HCT116 (cell line): Measurements from ENCODE around the gene GSN. TPM values are rescaled to one million over a fixed set of nuclear protein-coding genes. Genes with fewer than 3 reads are reported as not detected.

Source experiments
- ATAC-seq: fragments of 200-7000 bp; cut with Tn5 transposase; 2 replicates; pipeline ENCODE4 v1.9.1; 2020; ENCODE audit warnings: mild to moderate bottlenecking, moderate library complexity
- BruUV-seq: library from RNA; stranded (reverse); fragments of 400-500 nt; replicated peaks from 2 replicates; lab custom pipeline; 2021; lab: Mats Ljungman, UMichigan
- CTCF ChIA-PET: fragments of 300-600 bp; sonication (Branson Sonifier 250); formaldehyde crosslinking; loops from one replicate; lab custom pipeline; 2021; ENCODE audit warnings: antibody characterized with exemption; lab: Charles Lee
- POLR2A ChIA-PET: fragments of 300-600, 350-600 bp; sonication (Branson Sonifier 250); formaldehyde crosslinking; loops from one replicate; lab custom pipeline; 2021; ENCODE audit warnings: antibody characterized with exemption; lab: Charles Lee
- RAD21 ChIA-PET, 2 experiments: fragments of 300-600 bp; sonication (Branson Sonifier 250); formaldehyde crosslinking; loops; one replicate each; lab custom pipeline; 2023; ENCODE audit warnings: low total read pairs in 2 of 2; ENCODE audit not compliant: uncharacterized antibody in 2 of 2, unreplicated experiment in 2 of 2, low non-redundant PET in 1 of 2; lab: Charles Lee
- DNase-seq: peaks from one replicate; pipeline ENCODE4 v3.0.0-alpha.2; 2010; ENCODE audit warnings: low read depth, low spot score
- H2AFZ ChIP-seq: fragments of 200-600 bp; shearing (Covaris generic), sonication (generic); 2 replicates; pipeline ENCODE4 v1.6.1; 2017; ENCODE audit warnings: low read depth, mixed run types, mixed read lengths, antibody characterized with exemption, low read length; ENCODE audit not compliant: poor library complexity, severe bottlenecking
- H3K27ac ChIP-seq: 2 replicates; pipeline ENCODE4 v1.5.1; 2012; ENCODE audit warnings: low read depth, low read length
- H3K27me3 ChIP-seq: fragments of 200-600 bp; sonication (generic); 2 replicates; pipeline ENCODE4 v1.6.1; 2016; ENCODE audit warnings: mixed run types, low read length, mixed read lengths; ENCODE audit not compliant: insufficient read depth
- H3K36me3 ChIP-seq, 2 experiments: fragments of 200-500 bp in 1 of 2; fragments of 200-600 bp in 1 of 2; sonication (Bioruptor generic) in 1 of 2; sonication (generic) in 1 of 2; 2 replicates each; pipeline versions ENCODE4 v1.5.1 to v1.6.1; 2014 to 2016; ENCODE audit warnings: low read length in 2 of 2, inconsistent platforms in 1 of 2, mixed read lengths in 1 of 2, mixed run types in 1 of 2; ENCODE audit not compliant: insufficient read depth in 2 of 2, control insufficient read depth in 1 of 2
- H3K4me1 ChIP-seq, 2 experiments: fragments of 200-600 bp in 1 of 2; sonication (generic) in 1 of 2; 2 replicates each; pipeline versions ENCODE4 v1.5.1 to v1.6.1; 2012 to 2017; ENCODE audit warnings: low read length in 2 of 2, inconsistent platforms in 1 of 2, mild to moderate bottlenecking in 1 of 2, mixed read lengths in 1 of 2, mixed run types in 1 of 2, moderate library complexity in 1 of 2; ENCODE audit not compliant: insufficient read depth in 2 of 2, control insufficient read depth in 1 of 2
- H3K4me2 ChIP-seq: fragments of 200-600 bp; sonication (generic); 2 replicates; pipeline ENCODE4 v1.6.1; 2017; ENCODE audit warnings: mixed run types, low read length, mixed read lengths
- H3K4me3 ChIP-seq, 2 experiments: fragments of 200-600 bp in 1 of 2; sonication (generic) in 1 of 2; replicated peaks in 1 of 2; 2 replicates each; pipeline ENCODE4 v1.5.1; 2011 to 2016; ENCODE audit warnings: low read length in 2 of 2, control low read depth in 1 of 2, low read depth in 1 of 2, mild to moderate bottlenecking in 1 of 2, mixed read lengths in 1 of 2, mixed run types in 1 of 2
- H3K79me2 ChIP-seq: fragments of 200-600 bp; sonication (generic); 2 replicates; pipeline ENCODE4 v1.6.1; 2017; ENCODE audit warnings: mild to moderate bottlenecking, mixed run types, low read length, moderate library complexity, mixed read lengths; ENCODE audit not compliant: insufficient read depth
- H3K9ac ChIP-seq: fragments of 200-600 bp; sonication (generic); 2 replicates; pipeline ENCODE4 v1.6.1; 2016; ENCODE audit warnings: low read length, mixed read lengths
- H3K9me2 ChIP-seq: fragments of 200-600 bp; sonication (generic), shearing (Covaris generic); 2 replicates; pipeline ENCODE4 v1.6.1; 2017; ENCODE audit warnings: mixed run types, mild to moderate bottlenecking, moderate library complexity; ENCODE audit not compliant: insufficient read depth
- H3K9me3 ChIP-seq, 2 experiments: fragments of 200-500 bp in 1 of 2; fragments of 200-600 bp in 1 of 2; sonication (Bioruptor generic) in 1 of 2; sonication (generic) in 1 of 2; 2 replicates each; pipeline ENCODE4 v1.6.1; 2014 to 2017; ENCODE audit warnings: low read length in 2 of 2, mixed read lengths in 2 of 2, inconsistent platforms in 1 of 2, low read depth in 1 of 2, mild to moderate bottlenecking in 1 of 2, mixed run types in 1 of 2, moderate library complexity in 1 of 2; ENCODE audit not compliant: control insufficient read depth in 1 of 2, insufficient read depth in 1 of 2
- H4K20me1 ChIP-seq: fragments of 200-600 bp; sonication (generic), shearing (Covaris generic); 2 replicates; pipeline ENCODE4 v1.6.1; 2017; ENCODE audit warnings: mixed run types, mild to moderate bottlenecking, moderate library complexity; ENCODE audit not compliant: insufficient read depth
- CBX3 ChIP-seq: IDR thresholded peaks from 2 replicates; pipeline ENCODE4 v1.6.1; 2012; ENCODE audit warnings: low read depth
- CEBPB ChIP-seq: IDR thresholded peaks from 2 replicates; pipeline ENCODE4 v1.6.1; 2012; ENCODE audit warnings: low read depth
- ELF1 ChIP-seq: IDR thresholded peaks from 2 replicates; pipeline ENCODE4 v1.6.1; 2012; ENCODE audit warnings: low read depth, borderline replicate concordance
- POLR2AphosphoS5 ChIP-seq: IDR thresholded peaks from 2 replicates; pipeline ENCODE4 v1.6.1; 2011; ENCODE audit warnings: mild to moderate bottlenecking, low read depth, low read length, moderate library complexity
- SIN3A ChIP-seq: IDR thresholded peaks from 2 replicates; pipeline ENCODE4 v1.6.1; 2012; ENCODE audit warnings: low read depth
- SRF ChIP-seq: IDR thresholded peaks from 2 replicates; pipeline ENCODE4 v1.6.1; 2012; ENCODE audit warnings: low read depth
- YY1 ChIP-seq: IDR thresholded peaks from 2 replicates; pipeline ENCODE4 v1.6.1; 2011; ENCODE audit warnings: low read length, low read depth, moderate library complexity, mild to moderate bottlenecking; ENCODE audit not compliant: insufficient replicate concordance; ENCODE audit errors: extremely low read depth
- ZNF274 ChIP-seq: fragments of 200-500 bp; sonication (Bioruptor generic); IDR thresholded peaks from 2 replicates; pipeline ENCODE4 v1.6.1; 2014; ENCODE audit warnings: mild to moderate bottlenecking, low read depth, low read length, inconsistent platforms
- intact Hi-C: fragments of 100-400 bp; cut with micrococcal nuclease; formaldehyde crosslinking; loops from 2 replicates; pipeline ENCODE4 v1.10.0; 2022
- total RNA-seq: library from RNA; stranded (reverse); gene quantifications from one replicate; pipeline ENCODE4 v1.2.1, GENCODE V29; 2021; ENCODE audit not compliant: unreplicated experiment
- TF ChIP-seq, protein P1 (sequence below): IDR thresholded peaks from 2 replicates; pipeline ENCODE4 v1.6.1; 2012
- TF ChIP-seq, protein P2 (sequence below): IDR thresholded peaks from 2 replicates; pipeline ENCODE4 v1.6.1; 2011; ENCODE audit warnings: mild to moderate bottlenecking, low read length, moderate library complexity; ENCODE audit not compliant: insufficient replicate concordance; ENCODE audit errors: extremely low read depth

The GSN gene
- total RNA-seq, 1 experiment from 2014 or later: 71.3 TPM

GRCh38 chr9:121269642-121270254, 1.8 kb downstream of the GSN start:
- no peak for DNase-seq
- H3K27ac ChIP-seq: no peak overlapping the region
- no peak overlapping the region for H3K9ac ChIP-seq
- no peaks in the 10 kb centered on the region for H3K27me3 ChIP-seq
- peak overlapping the region; percentile 98 for H3K4me2 ChIP-seq
- H3K9me2 ChIP-seq: no peaks in the 10 kb centered on the region
- ChIA-PET RAD21 (no interaction called here), POLR2A (interaction anchor here (1.1 to 2.4 kb wide), 2 partner anchors 8 to 12 kb away, joined by 3 to 21 read pairs; no protein-coding TSS in a partner anchor), CTCF (interaction anchor here (1.9 kb wide), 1 partner anchor 9 kb away, joined by 6 read pairs; no protein-coding TSS in a partner anchor)
- H3K4me3 ChIP-seq: no peak overlapping the region
- H3K79me2 ChIP-seq: no peaks in the 10 kb centered on the region
- H3K36me3 ChIP-seq: no peaks in the 10 kb centered on the region
- no peak overlapping the region for H2AFZ ChIP-seq
- H3K9me3 ChIP-seq: no peaks in the 10 kb centered on the region
- ATAC-seq: no peak
- H4K20me1 ChIP-seq: no peaks in the 10 kb centered on the region
- peaks cover 27 to 29% of the 10 kb centered on the region in 2 experiments for H3K4me1 ChIP-seq
- BruUV-seq: TSS peak; percentile 35
- TF ChIP-seq SRF: no peak
- TF ChIP-seq CBX3: no peak
- TF ChIP-seq, protein P1, sequence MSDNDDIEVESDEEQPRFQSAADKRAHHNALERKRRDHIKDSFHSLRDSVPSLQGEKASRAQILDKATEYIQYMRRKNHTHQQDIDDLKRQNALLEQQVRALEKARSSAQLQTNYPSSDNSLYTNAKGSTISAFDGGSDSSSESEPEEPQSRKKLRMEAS: no peak
- TF ChIP-seq ELF1: no peak
- no peak for TF ChIP-seq POLR2AphosphoS5
- intact Hi-C loops: no loop called here

DNA sequence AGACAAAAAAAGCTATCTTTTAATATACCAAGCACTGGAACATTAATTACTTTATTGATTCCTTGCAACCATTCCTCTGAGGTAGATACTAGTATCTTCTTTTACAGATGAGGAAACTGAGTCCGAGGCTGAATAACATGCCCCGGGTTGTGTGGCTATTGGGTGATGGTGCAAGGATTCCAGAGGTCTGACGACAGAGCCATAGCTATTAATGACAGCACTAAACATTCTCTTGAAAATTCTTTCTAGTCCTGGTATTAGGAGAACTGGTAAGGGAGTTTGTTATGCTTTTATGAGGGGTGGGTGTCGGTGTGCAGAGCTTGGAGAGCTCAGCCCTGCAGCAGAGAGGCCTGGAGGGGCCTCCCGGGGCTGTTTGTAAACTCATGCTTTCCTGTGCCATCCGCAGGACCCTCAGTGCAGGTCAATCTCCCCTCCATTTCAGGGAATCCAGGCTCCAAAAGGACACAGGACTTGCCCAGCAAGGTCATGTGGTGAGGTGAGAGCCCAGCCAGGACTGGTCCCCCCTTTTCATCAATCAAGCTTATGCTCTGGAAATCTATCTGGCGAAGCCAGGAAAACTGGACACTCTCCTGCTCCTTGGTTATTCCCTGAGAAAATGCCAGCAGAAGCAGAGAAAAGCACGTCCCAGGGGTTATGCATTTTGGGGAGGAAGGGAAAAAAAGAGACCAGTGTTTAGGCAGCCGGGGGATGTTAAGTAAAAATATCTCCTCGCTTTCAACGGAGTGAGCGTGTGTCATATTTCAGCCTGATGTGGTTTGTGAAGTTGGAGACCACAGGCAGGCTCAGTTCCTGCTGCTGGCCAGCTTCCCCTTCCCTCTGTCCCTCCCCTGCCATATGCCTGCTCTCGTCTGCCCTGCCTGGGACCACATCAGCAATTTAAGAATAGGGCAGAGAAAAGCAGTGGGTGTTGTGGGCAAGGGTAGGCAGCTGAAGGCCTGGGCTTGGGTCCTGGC, 3.7 kb downstream of the GSN start:
- intact Hi-C loops: no loop called here
- no peaks in the 10 kb centered on the region for H3K79me2 ChIP-seq
- H3K9me3 ChIP-seq: no peaks in the 10 kb centered on the region
- TF ChIP-seq SIN3A (no peak), ZNF274 (no peak), SRF (no peak), CEBPB (no peak), YY1 (no peak)
- TF ChIP-seq, protein P2, sequence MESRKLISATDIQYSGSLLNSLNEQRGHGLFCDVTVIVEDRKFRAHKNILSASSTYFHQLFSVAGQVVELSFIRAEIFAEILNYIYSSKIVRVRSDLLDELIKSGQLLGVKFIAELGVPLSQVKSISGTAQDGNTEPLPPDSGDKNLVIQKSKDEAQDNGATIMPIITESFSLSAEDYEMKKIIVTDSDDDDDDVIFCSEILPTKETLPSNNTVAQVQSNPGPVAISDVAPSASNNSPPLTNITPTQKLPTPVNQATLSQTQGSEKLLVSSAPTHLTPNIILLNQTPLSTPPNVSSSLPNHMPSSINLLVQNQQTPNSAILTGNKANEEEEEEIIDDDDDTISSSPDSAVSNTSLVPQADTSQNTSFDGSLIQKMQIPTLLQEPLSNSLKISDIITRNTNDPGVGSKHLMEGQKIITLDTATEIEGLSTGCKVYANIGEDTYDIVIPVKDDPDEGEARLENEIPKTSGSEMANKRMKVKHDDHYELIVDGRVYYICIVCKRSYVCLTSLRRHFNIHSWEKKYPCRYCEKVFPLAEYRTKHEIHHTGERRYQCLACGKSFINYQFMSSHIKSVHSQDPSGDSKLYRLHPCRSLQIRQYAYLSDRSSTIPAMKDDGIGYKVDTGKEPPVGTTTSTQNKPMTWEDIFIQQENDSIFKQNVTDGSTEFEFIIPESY: no peak
- H4K20me1 ChIP-seq: no peaks in the 10 kb centered on the region
- ChIA-PET RAD21 (no interaction called here), CTCF (interaction anchor here (1.2 kb wide), 1 partner anchor 8 kb away, joined by 3 read pairs; no protein-coding TSS in a partner anchor), POLR2A (no interaction called here)
- H3K9ac ChIP-seq: no peak overlapping the region
- no peaks in the 10 kb centered on the region for H3K9me2 ChIP-seq
- no peak for DNase-seq
- H3K27me3 ChIP-seq: no peaks in the 10 kb centered on the region
- no TSS peak for BruUV-seq
- H3K4me2 ChIP-seq: no peak overlapping the region
- H3K4me3 ChIP-seq: no peak overlapping the region
- no peak overlapping the region for H3K27ac ChIP-seq
- H2AFZ ChIP-seq: no peak overlapping the region
- peaks cover 27 to 34% of the 10 kb centered on the region in 2 experiments for H3K4me1 ChIP-seq
- no peak for ATAC-seq
- H3K36me3 ChIP-seq: no peaks in the 10 kb centered on the region
